SK-N-SH (cell line): ENCODE data around the gene FBN2.

Experiments
- CTCF ChIP-seq: fragments of 200-600 bp; sonication (generic); IDR thresholded peaks from 2 replicates; pipeline ENCODE4 v1.6.1; 2017; ENCODE audit warnings: antibody characterized with exemption, mild to moderate bottlenecking, moderate library complexity
- EP300 ChIP-seq, 2 experiments: IDR thresholded peaks; 2 replicates each; pipeline versions ENCODE4 v1.4.0 to v1.6.1; 2012; ENCODE audit warnings: borderline replicate concordance in 1 of 2, low read depth in 1 of 2, low read length in 1 of 2
- EZH2phosphoT487 ChIP-seq: fragments of 200-600 bp; sonication (generic); IDR thresholded peaks from 2 replicates; pipeline ENCODE4 v1.6.1; 2017; ENCODE audit warnings: low read depth, mixed run types, mild to moderate bottlenecking, antibody characterized with exemption, moderate library complexity, borderline replicate concordance
- IRF3 ChIP-seq: fragments of 150-350 bp; IDR thresholded peaks from 2 replicates; pipeline ENCODE4 v1.6.1; 2016; ENCODE audit warnings: mild to moderate bottlenecking, low read depth, low read length
- MEF2A ChIP-seq: IDR thresholded peaks from 2 replicates; pipeline ENCODE4 v1.4.0; 2012; ENCODE audit warnings: low read depth, borderline replicate concordance
- MXI1 ChIP-seq: IDR thresholded peaks from 2 replicates; pipeline ENCODE4 v1.6.1; 2012; ENCODE audit warnings: mild to moderate bottlenecking, low read depth, low read length, improper control_type of control experiment
- NFIC ChIP-seq: IDR thresholded peaks from 2 replicates; pipeline ENCODE4 v1.4.0; 2012; ENCODE audit warnings: borderline replicate concordance
- NRF1 ChIP-seq: IDR thresholded peaks from 2 replicates; pipeline ENCODE4 v1.6.1; 2012; ENCODE audit warnings: low read depth, mild to moderate bottlenecking, low read length
- POLR2AphosphoS5 ChIP-seq: IDR thresholded peaks from 2 replicates; pipeline ENCODE4 v1.6.1; 2012; ENCODE audit warnings: low read depth, low read length
- REST ChIP-seq: IDR thresholded peaks from 2 replicates; pipeline ENCODE4 v1.6.1; 2012; ENCODE audit warnings: mild to moderate bottlenecking, low read depth, low read length, moderate library complexity
- TEAD4 ChIP-seq: IDR thresholded peaks from 2 replicates; pipeline ENCODE4 v1.4.0; 2012; ENCODE audit warnings: mild to moderate bottlenecking, borderline replicate concordance; ENCODE audit not compliant: insufficient read depth
- ZBTB33 ChIP-seq: IDR thresholded peaks from 2 replicates; pipeline ENCODE4 v1.4.0; 2012; ENCODE audit warnings: low read depth, borderline replicate concordance

GRCh38 chr5:128318691-128319090 is 219.4 kb downstream of the FBN2 start:
- TF ChIP-seq CTCF (no peak), MXI1 (no peak), EZH2phosphoT487 (no peak), ZBTB33 (no peak), NRF1 (no peak), POLR2AphosphoS5 (no peak), TEAD4 (no peak), IRF3 (no peak), MEF2A (no peak), NFIC (no peak), REST (no peak), EP300 (IDR thresholded peaks at IDR 0.05; ENCODE audit: borderline replicate concordance in 1 of 2, low read depth in 1 of 2, low read length in 1 of 2) (no peak)
